Measurements from ENCODE around the gene ATP6V1E1. TPM values are rescaled to one million over a fixed set of nuclear protein-coding genes. Genes with fewer than 3 reads are reported as not detected.

The ATP6V1E1 gene
- total and polyA plus RNA-seq, 2 donors (not counting 1 experiment from before 2014, with no cell fraction given), result 182 to 238 TPM

- no peaks in the 10 kb centered on the region for H3K79me2 ChIP-seq (ENCODE audit: control insufficient read depth, insufficient read depth, low read length)
- no peak overlapping the region for H3K4me3 ChIP-seq (replicated peaks in 1 of 4; ENCODE audit: control extremely low read depth in 1 of 4, insufficient read depth in 1 of 4, low read depth in 3 of 4, low read length in 4 of 4)
- H3K9ac ChIP-seq (ENCODE audit: insufficient read depth, low read length), result no peak overlapping the region
- no peak overlapping the region for H3K4me2 ChIP-seq (ENCODE audit: extremely low read depth, insufficient read depth, low read length)
- no peak for DNase-seq (ENCODE audit: low read depth in 2 of 2)
- no peaks in the 10 kb centered on the region for H3K27me3 ChIP-seq (ENCODE audit: control insufficient read depth, insufficient read depth, low read length)
- TF ChIP-seq EZH2 (IDR thresholded peaks at IDR 0.05; ENCODE audit: low read length, missing control alignments), result no peak
- no peak overlapping the region for H3K27ac ChIP-seq (ENCODE audit: insufficient read depth, low read length)
- no peaks in the 10 kb centered on the region for H4K20me1 ChIP-seq (ENCODE audit: control insufficient read depth, extremely low read depth, insufficient read depth, low read length)
- no peaks in the 10 kb centered on the region for H3K9me3 ChIP-seq (ENCODE audit: control insufficient read depth, insufficient read depth, low read depth, low read length)
- H2AFZ ChIP-seq (ENCODE audit: low read length), result no peak overlapping the region
- H3K4me1 ChIP-seq (ENCODE audit: control insufficient read depth, extremely low read depth, insufficient read depth, low read length), result no peaks in the 10 kb centered on the region
- peaks cover 2% of the 10 kb centered on the region for H3K36me3 ChIP-seq (ENCODE audit: control insufficient read depth, insufficient read depth, low read length)
These were observed 36.7 kb upstream of the ATP6V1E1 start for GRCh38 chr22:17665248-17665647.

GRCh38 chr22:17664414-17665055 lies 36.0 kb upstream of the ATP6V1E1 start:
- H3K4me1 ChIP-seq (ENCODE audit: control insufficient read depth, extremely low read depth, insufficient read depth, low read length), result no peaks in the 10 kb centered on the region
- peaks cover 2% of the 10 kb centered on the region for H3K36me3 ChIP-seq (ENCODE audit: control insufficient read depth, insufficient read depth, low read length)
- H3K4me3 ChIP-seq (replicated peaks in 1 of 4; ENCODE audit: control extremely low read depth in 1 of 4, insufficient read depth in 1 of 4, low read depth in 3 of 4, low read length in 4 of 4), result no peak overlapping the region
- no peak for DNase-seq (ENCODE audit: low read depth in 2 of 2)
- H2AFZ ChIP-seq (ENCODE audit: low read length), result no peak overlapping the region
- no peak overlapping the region for H3K27ac ChIP-seq (ENCODE audit: insufficient read depth, low read length)
- no peak overlapping the region for H3K9ac ChIP-seq (ENCODE audit: insufficient read depth, low read length)
- H4K20me1 ChIP-seq (ENCODE audit: control insufficient read depth, extremely low read depth, insufficient read depth, low read length), result no peaks in the 10 kb centered on the region
- no peaks in the 10 kb centered on the region for H3K9me3 ChIP-seq (ENCODE audit: control insufficient read depth, insufficient read depth, low read depth, low read length)
- TF ChIP-seq CTCF (conservative IDR thresholded peaks at IDR 0.05 in 1 of 2, IDR thresholded peaks at IDR 0.05 in 1 of 2; ENCODE audit: low read depth in 1 of 2, low read length in 2 of 2) (no peak), EZH2 (IDR thresholded peaks at IDR 0.05; ENCODE audit: low read length, missing control alignments) (no peak)
- H3K4me2 ChIP-seq (ENCODE audit: extremely low read depth, insufficient read depth, low read length), result no peak overlapping the region
- no peaks in the 10 kb centered on the region for H3K27me3 ChIP-seq (ENCODE audit: control insufficient read depth, insufficient read depth, low read length)
- H3K79me2 ChIP-seq (ENCODE audit: control insufficient read depth, insufficient read depth, low read length), result no peaks in the 10 kb centered on the region

- TF ChIP-seq CTCF (conservative IDR thresholded peaks at IDR 0.05 in 1 of 2, IDR thresholded peaks at IDR 0.05 in 1 of 2; ENCODE audit: low read depth in 1 of 2, low read length in 2 of 2) (no peak), EZH2 (IDR thresholded peaks at IDR 0.05; ENCODE audit: low read length, missing control alignments) (no peak)
- Histone ChIP-seq H3K4me3 (replicated peaks in 1 of 4; ENCODE audit: control extremely low read depth in 1 of 4, insufficient read depth in 1 of 4, low read depth in 3 of 4, low read length in 4 of 4) (no peak overlapping the region), H3K9me3 (ENCODE audit: control insufficient read depth, insufficient read depth, low read depth, low read length) (no peaks in the 10 kb centered on the region), H3K4me1 (ENCODE audit: control insufficient read depth, extremely low read depth, insufficient read depth, low read length) (no peaks in the 10 kb centered on the region), H3K4me2 (ENCODE audit: extremely low read depth, insufficient read depth, low read length) (no peak overlapping the region), H3K27me3 (ENCODE audit: control insufficient read depth, insufficient read depth, low read length) (no peaks in the 10 kb centered on the region), H3K36me3 (ENCODE audit: control insufficient read depth, insufficient read depth, low read length) (no peaks in the 10 kb centered on the region), H4K20me1 (ENCODE audit: control insufficient read depth, extremely low read depth, insufficient read depth, low read length) (no peaks in the 10 kb centered on the region), H3K79me2 (ENCODE audit: control insufficient read depth, insufficient read depth, low read length) (no peaks in the 10 kb centered on the region), H2AFZ (ENCODE audit: low read length) (no peak overlapping the region), H3K27ac (ENCODE audit: insufficient read depth, low read length) (no peak overlapping the region), H3K9ac (ENCODE audit: insufficient read depth, low read length) (no peak overlapping the region)
- no peak for DNase-seq (ENCODE audit: low read depth in 2 of 2)
These were observed 28.4 kb upstream of the ATP6V1E1 start for GRCh38 chr22:17656870-17657395.

Measured in fibroblast of lung (primary cell).